K562 (cell line): ENCODE results near the gene NDUFB7.

ENCODE experiments used
- GTF2F1 ChIP-seq: IDR thresholded peaks from 2 replicates; pipeline ENCODE4 v1.6.1; 2011; ENCODE audit warnings: low read depth, low read length, improper control_type of control experiment
- RBBP5 ChIP-seq: fragments of 200-600 bp; sonication (generic); IDR thresholded peaks from 2 replicates; pipeline ENCODE4 v1.6.1; 2012; ENCODE audit warnings: borderline replicate concordance, mild to moderate bottlenecking, low read length, control low read depth, inconsistent platforms; ENCODE audit not compliant: insufficient read depth, poor library complexity, severe bottlenecking
- SP2 ChIP-seq: IDR thresholded peaks from 2 replicates; pipeline ENCODE4 v1.6.1; 2011; ENCODE audit warnings: mild to moderate bottlenecking, low read depth, low read length, moderate library complexity; ENCODE audit not compliant: poor library complexity, severe bottlenecking; ENCODE audit errors: extremely low read depth
- TF ChIP-seq, protein P1 (sequence below), 3 experiments: IDR thresholded peaks in 2 of 3; conservative IDR thresholded peaks in 1 of 3; 2 replicates each; pipeline ENCODE4 v1.5.1; 2011 to 2012; ENCODE audit warnings: low read length in 3 of 3, mild to moderate bottlenecking in 3 of 3, control low read depth in 2 of 3, improper control_type of control experiment in 1 of 3, inconsistent platforms in 1 of 3, low read depth in 1 of 3, mixed read lengths in 1 of 3, moderate library complexity in 1 of 3; ENCODE audit not compliant: insufficient read depth in 2 of 3

DNA sequence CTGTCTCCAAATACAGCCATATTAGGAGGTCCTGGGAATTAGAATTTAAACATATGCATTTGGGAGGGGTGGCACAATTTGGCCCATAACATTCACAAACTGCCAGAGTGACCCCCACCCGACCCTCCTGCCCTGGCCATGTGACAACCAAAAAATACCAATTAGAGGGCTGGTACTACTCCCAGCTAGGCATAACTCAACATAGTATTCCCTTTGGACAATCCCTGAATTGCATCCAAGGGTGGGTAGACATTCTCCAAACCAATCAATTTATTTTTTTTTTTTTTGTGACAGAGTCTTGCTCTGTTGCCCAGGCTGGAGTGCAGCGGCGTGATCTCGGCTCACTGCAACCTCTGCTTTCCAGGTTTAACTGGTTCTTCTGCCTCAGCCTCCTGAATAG, 40.8 kb upstream of the NDUFB7 start:
- TF ChIP-seq GTF2F1 (no peak), RBBP5 (no peak), SP2 (no peak)
- TF ChIP-seq, protein P1, sequence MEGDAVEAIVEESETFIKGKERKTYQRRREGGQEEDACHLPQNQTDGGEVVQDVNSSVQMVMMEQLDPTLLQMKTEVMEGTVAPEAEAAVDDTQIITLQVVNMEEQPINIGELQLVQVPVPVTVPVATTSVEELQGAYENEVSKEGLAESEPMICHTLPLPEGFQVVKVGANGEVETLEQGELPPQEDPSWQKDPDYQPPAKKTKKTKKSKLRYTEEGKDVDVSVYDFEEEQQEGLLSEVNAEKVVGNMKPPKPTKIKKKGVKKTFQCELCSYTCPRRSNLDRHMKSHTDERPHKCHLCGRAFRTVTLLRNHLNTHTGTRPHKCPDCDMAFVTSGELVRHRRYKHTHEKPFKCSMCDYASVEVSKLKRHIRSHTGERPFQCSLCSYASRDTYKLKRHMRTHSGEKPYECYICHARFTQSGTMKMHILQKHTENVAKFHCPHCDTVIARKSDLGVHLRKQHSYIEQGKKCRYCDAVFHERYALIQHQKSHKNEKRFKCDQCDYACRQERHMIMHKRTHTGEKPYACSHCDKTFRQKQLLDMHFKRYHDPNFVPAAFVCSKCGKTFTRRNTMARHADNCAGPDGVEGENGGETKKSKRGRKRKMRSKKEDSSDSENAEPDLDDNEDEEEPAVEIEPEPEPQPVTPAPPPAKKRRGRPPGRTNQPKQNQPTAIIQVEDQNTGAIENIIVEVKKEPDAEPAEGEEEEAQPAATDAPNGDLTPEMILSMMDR (IDR thresholded peaks at IDR 0.05 in 2 of 3, conservative IDR thresholded peaks at IDR 0.05 in 1 of 3; ENCODE audit: insufficient read depth in 2 of 3, low read depth in 1 of 3, low read length in 3 of 3), result no peak
